ENCODE results near the gene FPR2. TPM values are rescaled to one million over a fixed set of nuclear protein-coding genes. Genes with fewer than 3 reads are reported as not detected.

The FPR2 gene
- polyA plus RNA-seq, 3 donors: 1.2 to 10.0 (median 3.9) TPM

Other genes with a start within 250 kb of the FPR2 start
- gene SIGLEC6, start 229.5 kb upstream of the FPR2 start, polyA plus RNA-seq: under 1 TPM in 2 of 3 donors, not detected in 1; 0.05 to 0.34 TPM
- gene ZNF175, start 189.9 kb upstream of the FPR2 start, polyA plus RNA-seq: 1 to 10 TPM; 1.3 to 3.3 (median 1.5) TPM
- under 1 TPM in 2 of 3 donors, not detected in 1; 0.34 to 0.71 TPM for gene SIGLEC5, start 130.8 kb upstream of the FPR2 start, polyA plus RNA-seq
- gene SIGLEC14, start 114.4 kb upstream of the FPR2 start, polyA plus RNA-seq: 1 to 10 TPM; 1.1 to 3.8 (median 3.4) TPM
- gene SPACA6, start 67.8 kb upstream of the FPR2 start, polyA plus RNA-seq: 10 to 100 TPM in 2 of 3 donors, 1 to 10 TPM in 1; 4.7 to 38.5 (median 14.3) TPM
- 10 to 100 TPM in 2 of 3 donors, under 1 TPM in 1; 0.81 to 48.6 (median 17.3) TPM for gene HAS1, start 37.2 kb upstream of the FPR2 start, polyA plus RNA-seq
- 10 to 100 TPM in 2 of 3 donors, 1 to 10 TPM in 1; 4.4 to 59.0 (median 27.8) TPM for gene FPR1, start 9.3 kb upstream of the FPR2 start, polyA plus RNA-seq
- 1 to 10 TPM in 2 of 3 donors, under 1 TPM in 1; 0.67 to 4.5 (median 1.6) TPM for gene FPR3, start 34.0 kb downstream of the FPR2 start, polyA plus RNA-seq
- 10 to 100 TPM in 1 of 3 donors, 1 to 10 TPM in 2; 6.7 to 11.2 (median 6.8) TPM for gene ZNF577, start 126.8 kb downstream of the FPR2 start, polyA plus RNA-seq
- gene ZNF649, start 143.8 kb downstream of the FPR2 start, polyA plus RNA-seq: 1 to 10 TPM; 2.8 to 7.0 (median 3.1) TPM
- gene ZNF613, start 166.3 kb downstream of the FPR2 start, polyA plus RNA-seq: 1 to 10 TPM in 2 of 3 donors, under 1 TPM in 1; 0.56 to 3.4 (median 1.6) TPM
- gene ZNF350, start 225.7 kb downstream of the FPR2 start, polyA plus RNA-seq: 1 to 10 TPM; 3.9 to 5.6 (median 5.4) TPM
- gene ZNF615, start 247.0 kb downstream of the FPR2 start, polyA plus RNA-seq: 1 to 10 TPM; 2.5 to 4.2 (median 2.7) TPM